ENCODE measurements around the gene GRIN3B.

- peak; percentile 72; the same call in 1 of the 2 replicates for TF ChIP-seq TAF1 (IDR thresholded peaks at IDR 0.05; ENCODE audit: borderline replicate concordance, insufficient read depth, low read length)
- TF ChIP-seq POLR2AphosphoS5 (IDR thresholded peaks at IDR 0.05; ENCODE audit: low read depth, low read length), result 0 out of 2 replicates have a peak, but pooled peaks have one; percentile 26
Measured at GRCh38 chr19:984165-984967, 15.9 kb upstream of the GRIN3B start, which contains the start of gene WDR18.
